Mucosa of descending colon (tissue), 3 donors: ENCODE results near the gene TRERF1. TPM values are rescaled to one million over a fixed set of nuclear protein-coding genes. Genes with fewer than 3 reads are reported as not detected.
A peak's percentile ranks its signal among the peaks of the same experiment; 100 is the strongest.

Experiments used
- ATAC-seq: fragments of 200-7000 bp; cut with Tn5 transposase; one replicate; pipeline ENCODE4 v1.9.1; 2020; ENCODE audit warnings: mild to moderate bottlenecking, moderate library complexity
- DNase-seq, 3 donors: peaks; one replicate each; pipeline ENCODE4 v3.0.0-alpha.2; 2020
- H3K36me3 ChIP-seq: fragments of 200-600 bp; one replicate; pipeline ENCODE4 v1.8.0; 2021; ENCODE audit warnings: low read depth, mild to moderate bottlenecking
- H3K4me1 ChIP-seq: fragments of 200-600 bp; one replicate; pipeline ENCODE4 v1.8.0; 2021; ENCODE audit warnings: low read depth, mild to moderate bottlenecking
- H3K4me3 ChIP-seq: fragments of 200-600 bp; one replicate; pipeline ENCODE4 v1.8.0; 2021; ENCODE audit warnings: mild to moderate bottlenecking
- H3K9me3 ChIP-seq: fragments of 200-600 bp; one replicate; pipeline ENCODE4 v1.8.0; 2021; ENCODE audit warnings: mild to moderate bottlenecking
- intact Hi-C, 2 donors: fragments of 100-400 bp; cut with DNase I in 1 of 2; cut with micrococcal nuclease in 1 of 2; formaldehyde crosslinking; loops; one replicate each; pipeline versions ENCODE4 v1.11.0 to v1.11.1; 2022; cut with DNase I, micrococcal nuclease
- total RNA-seq, 3 donors: library from RNA; stranded (reverse); fragmentation: NEBNext Ultra II Directional in 2 of 3; extraction: Animal tissue kit (Norgen Biotek cat#: 25700) in 2 of 3; gene quantifications; one replicate each; pipeline versions ENCODE4 v1.2.1 to v1.2.4, GENCODE V29; 2021 to 2023
- TF ChIP-seq, protein P1 (sequence below): fragments of 200-600 bp; IDR thresholded peaks from one replicate; pipeline ENCODE4 v1.8.0; 2022; ENCODE audit warnings: antibody characterized with exemption, mild to moderate bottlenecking
- donor health status: DM: no; HTN: no; CAD: no; lungs with moderate emphysema.
- donor health status: DM: no; HTN: no; CAD: no.
- donor health status: DM: no; HTN: yes; CAD: no.

TRERF1 gene
- total RNA-seq, 3 donors from 2014 or later, result 2.8 to 11.2 (median 3.8) TPM

DNA sequence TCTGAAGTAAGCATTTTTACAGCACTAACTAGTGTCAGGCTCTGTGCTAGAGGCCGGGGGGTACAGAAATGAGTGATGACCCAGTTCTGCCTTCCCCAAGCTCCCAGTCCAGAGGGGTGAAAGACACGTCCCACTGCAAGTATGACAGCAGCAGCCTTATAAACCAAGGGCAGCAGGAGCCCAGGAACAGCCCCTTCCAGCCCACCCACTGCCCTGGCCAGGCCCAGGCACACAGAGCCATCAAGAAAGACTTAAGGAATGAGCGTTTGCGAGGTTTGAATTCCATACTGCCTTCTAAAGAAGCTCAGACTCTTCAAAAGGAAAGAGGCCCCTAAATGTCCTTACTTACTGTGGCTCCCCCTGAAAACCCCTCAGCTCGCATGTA lies 10.0 kb downstream of the TRERF1 start:
- intact Hi-C loops, result no loop called here
- TF ChIP-seq, protein P1, sequence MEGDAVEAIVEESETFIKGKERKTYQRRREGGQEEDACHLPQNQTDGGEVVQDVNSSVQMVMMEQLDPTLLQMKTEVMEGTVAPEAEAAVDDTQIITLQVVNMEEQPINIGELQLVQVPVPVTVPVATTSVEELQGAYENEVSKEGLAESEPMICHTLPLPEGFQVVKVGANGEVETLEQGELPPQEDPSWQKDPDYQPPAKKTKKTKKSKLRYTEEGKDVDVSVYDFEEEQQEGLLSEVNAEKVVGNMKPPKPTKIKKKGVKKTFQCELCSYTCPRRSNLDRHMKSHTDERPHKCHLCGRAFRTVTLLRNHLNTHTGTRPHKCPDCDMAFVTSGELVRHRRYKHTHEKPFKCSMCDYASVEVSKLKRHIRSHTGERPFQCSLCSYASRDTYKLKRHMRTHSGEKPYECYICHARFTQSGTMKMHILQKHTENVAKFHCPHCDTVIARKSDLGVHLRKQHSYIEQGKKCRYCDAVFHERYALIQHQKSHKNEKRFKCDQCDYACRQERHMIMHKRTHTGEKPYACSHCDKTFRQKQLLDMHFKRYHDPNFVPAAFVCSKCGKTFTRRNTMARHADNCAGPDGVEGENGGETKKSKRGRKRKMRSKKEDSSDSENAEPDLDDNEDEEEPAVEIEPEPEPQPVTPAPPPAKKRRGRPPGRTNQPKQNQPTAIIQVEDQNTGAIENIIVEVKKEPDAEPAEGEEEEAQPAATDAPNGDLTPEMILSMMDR, result no peak
- Histone ChIP-seq H3K4me3 (no peak overlapping the region), H3K36me3 (no peaks in the 10 kb centered on the region), H3K4me1 (no peaks in the 10 kb centered on the region), H3K9me3 (no peaks in the 10 kb centered on the region)
- ATAC-seq, result no peak
- DNase-seq, result no peak

DNA sequence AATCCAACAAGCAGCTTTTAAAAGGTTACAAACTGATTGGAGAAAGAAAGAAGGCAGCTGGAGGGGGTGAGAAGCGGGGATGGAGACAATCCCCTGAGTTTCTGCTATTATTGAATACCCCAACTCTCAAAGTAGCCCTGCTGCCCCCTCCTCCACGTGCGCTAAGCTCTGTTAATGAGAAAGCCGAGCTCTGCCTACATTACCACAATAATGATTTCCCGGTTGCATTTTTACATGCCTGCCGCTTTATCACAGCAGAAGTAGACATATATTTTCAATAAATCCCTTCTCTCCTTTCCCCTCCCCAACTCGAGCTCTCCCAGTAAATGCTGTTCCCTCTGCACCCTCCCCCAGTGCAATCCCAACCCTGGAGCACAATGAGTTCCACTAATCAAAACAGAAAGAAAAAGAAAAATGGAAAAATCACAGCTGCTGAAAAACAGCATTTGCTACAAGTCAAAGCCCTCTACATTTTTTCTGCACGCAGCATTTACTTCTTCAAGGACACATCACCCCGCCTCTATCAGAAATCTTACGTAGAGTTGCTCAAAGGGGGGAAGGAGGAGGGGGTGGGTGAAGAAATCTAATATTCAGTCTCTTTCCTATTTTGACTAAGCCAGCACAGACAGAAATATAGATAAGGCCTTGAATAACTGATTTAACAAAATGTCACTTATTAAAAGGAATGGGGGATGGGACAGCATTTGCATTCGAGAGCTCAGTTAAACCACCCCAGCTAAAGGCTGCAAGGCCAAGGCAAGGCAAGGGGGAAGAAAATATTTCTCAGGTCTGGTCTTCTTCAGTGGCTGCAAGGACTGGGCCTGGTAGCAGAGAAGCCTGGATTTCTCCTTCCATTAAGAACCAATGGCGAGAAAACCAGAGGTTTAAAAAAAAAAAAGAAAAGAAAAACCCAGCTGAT lies 10.7 kb downstream of the TRERF1 start:
- Histone ChIP-seq H3K4me3 (no peak overlapping the region), H3K4me1 (no peaks in the 10 kb centered on the region), H3K9me3 (no peaks in the 10 kb centered on the region), H3K36me3 (no peaks in the 10 kb centered on the region)
- DNase-seq (no peak), ATAC-seq (peak; percentile 34)
- TF ChIP-seq, protein P1, result no peak
- intact Hi-C loops, result no loop called here

DNA sequence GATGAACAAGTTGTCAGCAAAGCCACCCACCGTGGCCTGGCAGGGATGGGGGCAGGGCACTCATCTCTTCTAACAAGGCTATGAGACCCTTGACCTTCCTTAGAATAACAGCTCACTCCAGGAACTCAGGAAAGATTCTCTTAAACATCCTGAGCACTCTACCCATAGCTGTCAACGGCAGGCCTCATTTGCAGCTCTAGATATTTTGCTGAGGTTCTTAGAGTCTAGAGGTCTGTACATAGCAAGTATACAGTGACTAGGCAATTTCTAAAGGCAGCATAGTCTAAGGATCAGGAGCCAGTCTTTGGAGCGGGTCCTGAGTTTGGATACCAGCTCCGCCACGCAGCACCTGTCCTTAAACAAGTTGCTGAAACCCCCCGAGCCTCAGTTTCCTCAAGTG lies 11.7 kb downstream of the TRERF1 start:
- intact Hi-C loops, result no loop called here
- Histone ChIP-seq H3K9me3 (no peaks in the 10 kb centered on the region), H3K36me3 (no peaks in the 10 kb centered on the region), H3K4me3 (no peak overlapping the region), H3K4me1 (no peaks in the 10 kb centered on the region)
- TF ChIP-seq, protein P1, result no peak
- DNase-seq (no peak), ATAC-seq (no peak)

DNA sequence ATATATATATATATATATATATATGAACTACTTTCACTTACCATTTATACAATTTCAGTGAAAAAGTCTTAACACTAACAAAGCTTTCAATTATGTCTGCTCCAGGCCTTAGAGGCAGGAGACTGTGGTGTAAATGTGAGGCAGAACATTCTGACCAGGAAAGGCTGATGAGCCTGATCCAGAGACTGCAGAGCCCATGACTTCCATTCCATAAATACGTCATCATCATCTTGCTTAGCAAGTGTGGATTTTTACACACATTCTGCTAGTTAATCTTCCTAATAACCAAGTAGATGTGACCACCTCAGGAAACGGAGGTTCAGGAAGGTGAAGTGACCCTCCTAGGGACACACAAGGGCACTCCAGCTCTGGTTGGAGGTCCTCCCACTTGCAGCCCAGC lies 14.9 kb downstream of the TRERF1 start:
- Histone ChIP-seq H3K4me1 (no peaks in the 10 kb centered on the region), H3K9me3 (no peaks in the 10 kb centered on the region), H3K4me3 (no peak overlapping the region), H3K36me3 (no peaks in the 10 kb centered on the region)
- intact Hi-C loops, result no loop called here
- ATAC-seq (no peak), DNase-seq (no peak)
- TF ChIP-seq, protein P1, result no peak

DNA sequence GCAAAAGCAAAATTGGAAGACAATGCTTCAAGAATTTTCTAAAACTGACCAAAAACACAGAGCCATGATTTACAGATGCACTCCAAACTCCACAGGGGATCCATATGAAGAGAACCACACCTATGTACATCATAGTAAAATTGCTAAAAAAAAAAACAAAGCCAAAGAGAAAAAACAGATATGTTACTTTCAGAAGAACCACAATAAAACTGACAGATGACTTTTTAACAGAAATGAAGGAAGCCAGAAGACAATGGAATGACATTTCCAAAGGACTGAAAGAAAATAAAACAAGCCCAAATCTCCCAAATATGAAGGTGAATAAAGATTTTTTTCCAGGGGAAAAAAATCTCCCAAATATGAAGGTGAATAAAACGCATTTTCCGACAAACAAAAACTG lies 17.5 kb downstream of the TRERF1 start:
- TF ChIP-seq, protein P1, result no peak
- ATAC-seq, result no peak
- no peak for DNase-seq
- H3K36me3 ChIP-seq, result no peaks in the 10 kb centered on the region
- intact Hi-C loops, result no loop called here
- H3K9me3 ChIP-seq, result no peaks in the 10 kb centered on the region
- peaks cover 4% of the 10 kb centered on the region for H3K4me1 ChIP-seq
- H3K4me3 ChIP-seq, result no peak overlapping the region
